K562 (cell line): Measurements from ENCODE around the gene PTPRR. TPM values are rescaled to one million over a fixed set of nuclear protein-coding genes. Genes with fewer than 3 reads are reported as not detected.
A peak's percentile ranks its signal among the peaks of the same experiment; 100 is the strongest.

Experiments
- CCNT2 ChIP-seq: IDR thresholded peaks from 2 replicates; pipeline ENCODE4 v1.6.1; 2011; ENCODE audit warnings: borderline replicate concordance, low read depth, mild to moderate bottlenecking, moderate library complexity, mixed read lengths, low read length; ENCODE audit not compliant: insufficient read length; ENCODE audit errors: extremely low read depth
- CEBPB ChIP-seq: fragments of 450-650 bp; IDR thresholded peaks from 2 replicates; pipeline ENCODE4 v1.6.1; 2016; ENCODE audit warnings: missing genetic modification characterization, missing compliant biosample characterization
- CTBP1 ChIP-seq: fragments of 450-650 bp; IDR thresholded peaks from 2 replicates; pipeline ENCODE4 v1.6.1; 2016; ENCODE audit warnings: borderline replicate concordance
- CXXC5 ChIP-seq: fragments of 250-450 bp; sonication (Bioruptor Pico); IDR thresholded peaks from 2 replicates; pipeline ENCODE4 v1.8.0; 2022; ENCODE audit warnings: inconsistent platforms, mild to moderate bottlenecking, moderate library complexity
- ELF1 ChIP-seq: fragments of 200-800 bp; sonication (Bioruptor generic); IDR thresholded peaks from 2 replicates; pipeline ENCODE4 v1.6.1; 2016; ENCODE audit warnings: missing genetic modification characterization, missing compliant biosample characterization
- ELF2 ChIP-seq: fragments of 250-450 bp; sonication (Bioruptor Pico); IDR thresholded peaks from 2 replicates; pipeline ENCODE4 v1.5.0; 2021; ENCODE audit warnings: mild to moderate bottlenecking
- FOXA3 ChIP-seq, 2 experiments: fragments of 450-650 bp in 1 of 2; sonication (generic) in 1 of 2; formaldehyde crosslinking; IDR thresholded peaks in 1 of 2; conservative IDR thresholded peaks in 1 of 2; 2 replicates each; pipeline versions ENCODE4 v1.4.0 to v1.8.0; 2020 to 2022; ENCODE audit warnings: mild to moderate bottlenecking in 2 of 2, missing genetic modification reagents in 1 of 2
- GATAD2B ChIP-seq: fragments of 450-650 bp; IDR thresholded peaks from 2 replicates; pipeline ENCODE4 v1.6.1; 2017; ENCODE audit warnings: mild to moderate bottlenecking, borderline replicate concordance
- HMGN3 ChIP-seq: IDR thresholded peaks from 2 replicates; pipeline ENCODE4 v1.6.1; 2011; ENCODE audit warnings: borderline replicate concordance, low read depth, mild to moderate bottlenecking, mixed read lengths, low read length; ENCODE audit not compliant: insufficient read length; ENCODE audit errors: extremely low read depth
- MYC ChIP-seq, 2 experiments: fragments of 250-450 bp in 1 of 2; sonication (Bioruptor Pico) in 1 of 2; IDR thresholded peaks; 2 replicates each; pipeline versions ENCODE4 v1.5.1 to v1.6.1; 2012 to 2021; ENCODE audit warnings: low read depth in 2 of 2, borderline replicate concordance in 1 of 2, improper control_type of control experiment in 1 of 2, low read length in 1 of 2, mild to moderate bottlenecking in 1 of 2, moderate library complexity in 1 of 2
- PHF8 ChIP-seq: fragments of 200-600 bp; sonication (generic); IDR thresholded peaks from 2 replicates; pipeline ENCODE4 v1.6.1; 2012; ENCODE audit warnings: mixed run types, mild to moderate bottlenecking, inconsistent platforms, low read length, moderate library complexity, borderline replicate concordance
- PTRF ChIP-seq: fragments of 450-650 bp; IDR thresholded peaks from 2 replicates; pipeline ENCODE4 v1.6.1; 2016; ENCODE audit warnings: mild to moderate bottlenecking, missing genetic modification characterization, missing compliant biosample characterization
- SAFB ChIP-seq: fragments of 200-400 bp; formaldehyde crosslinking; IDR thresholded peaks from 2 replicates; pipeline ENCODE4 v1.6.1; 2017; ENCODE audit warnings: low read depth, low read length, borderline replicate concordance
- SMC3 ChIP-seq: conservative IDR thresholded peaks from 2 replicates; pipeline ENCODE4 v1.6.1; 2011; ENCODE audit warnings: low read depth, low read length, improper control_type of control experiment; ENCODE audit not compliant: insufficient read depth
- SPI1 ChIP-seq: IDR thresholded peaks from 2 replicates; pipeline ENCODE4 v1.6.1; 2011; ENCODE audit warnings: low read depth, low read length, control low read depth, borderline replicate concordance
- TCFL5 ChIP-seq: fragments of 250-450 bp; sonication (Bioruptor Pico); conservative IDR thresholded peaks from 2 replicates; pipeline ENCODE4 v1.6.1; 2021; ENCODE audit warnings: mild to moderate bottlenecking, moderate library complexity, matching md5 sums
- ZFX ChIP-seq: sonication (generic); formaldehyde crosslinking; IDR thresholded peaks from 2 replicates; pipeline ENCODE4 v1.8.0; 2022; ENCODE audit warnings: mild to moderate bottlenecking, missing genetic modification reagents, moderate library complexity
- polyA plus RNA-seq, 8 experiments: library from polyadenylated mRNA; depleted of rRNA in 4 of 8; stranded (reverse) in 5 of 8; unstranded in 3 of 8; fragments of >200 nt; fragmentation: Nextera tagmentation in 2 of 8; fragmentation: Illumina TruSeq in 1 of 8; extraction: Ambion mirVana in 2 of 8; extraction: Trizol in 1 of 8; gene quantifications; 2 replicates each; pipeline versions ENCODE4 v1.2.1 to v1.2.3, GENCODE V29; 2011 to 2014; ENCODE audit warnings: inconsistent platforms in 1 of 8, missing spikeins in 1 of 8
- total RNA-seq, 7 experiments: library from RNA; depleted of rRNA in 6 of 7; stranded (reverse); fragments of >200 nt in 6 of 7; fragmentation: Illumina TruSeq in 2 of 7; extraction: Trizol in 2 of 7; gene quantifications; 2 replicates each; pipeline versions ENCODE4 v1.2.1 to v1.2.3, GENCODE V29; 2011 to 2021; ENCODE audit warnings: low replicate concordance in 1 of 7
- TF ChIP-seq, protein P1 (sequence below), 2 experiments: IDR thresholded peaks; 2 replicates each; pipeline ENCODE4 v1.6.1; 2011; ENCODE audit warnings: borderline replicate concordance in 1 of 2, control low read depth in 1 of 2, low read depth in 1 of 2, low read length in 1 of 2, mild to moderate bottlenecking in 1 of 2, mixed read lengths in 1 of 2, moderate library complexity in 1 of 2; ENCODE audit not compliant: insufficient read depth in 1 of 2, insufficient read length in 1 of 2, poor library complexity in 1 of 2, severe bottlenecking in 1 of 2; ENCODE audit errors: extremely low read depth in 1 of 2
- TF ChIP-seq, protein P2 (sequence below): fragments of 450-650 bp; IDR thresholded peaks from 2 replicates; pipeline ENCODE4 v1.6.1; 2016; ENCODE audit warnings: borderline replicate concordance
- TF ChIP-seq, protein P3 (sequence below), 2 experiments: IDR thresholded peaks; 2 replicates each; pipeline ENCODE4 v1.6.1; 2012; ENCODE audit warnings: improper control_type of control experiment in 2 of 2, low read depth in 2 of 2, low read length in 2 of 2, borderline replicate concordance in 1 of 2

The PTPRR gene
- total and polyA plus RNA-seq, 9 of the 15 experiments (the other 6 are each of a cell fraction or from before 2014, with no cell fraction given), result 6.6 to 41.7 (median 12.3) TPM

DNA sequence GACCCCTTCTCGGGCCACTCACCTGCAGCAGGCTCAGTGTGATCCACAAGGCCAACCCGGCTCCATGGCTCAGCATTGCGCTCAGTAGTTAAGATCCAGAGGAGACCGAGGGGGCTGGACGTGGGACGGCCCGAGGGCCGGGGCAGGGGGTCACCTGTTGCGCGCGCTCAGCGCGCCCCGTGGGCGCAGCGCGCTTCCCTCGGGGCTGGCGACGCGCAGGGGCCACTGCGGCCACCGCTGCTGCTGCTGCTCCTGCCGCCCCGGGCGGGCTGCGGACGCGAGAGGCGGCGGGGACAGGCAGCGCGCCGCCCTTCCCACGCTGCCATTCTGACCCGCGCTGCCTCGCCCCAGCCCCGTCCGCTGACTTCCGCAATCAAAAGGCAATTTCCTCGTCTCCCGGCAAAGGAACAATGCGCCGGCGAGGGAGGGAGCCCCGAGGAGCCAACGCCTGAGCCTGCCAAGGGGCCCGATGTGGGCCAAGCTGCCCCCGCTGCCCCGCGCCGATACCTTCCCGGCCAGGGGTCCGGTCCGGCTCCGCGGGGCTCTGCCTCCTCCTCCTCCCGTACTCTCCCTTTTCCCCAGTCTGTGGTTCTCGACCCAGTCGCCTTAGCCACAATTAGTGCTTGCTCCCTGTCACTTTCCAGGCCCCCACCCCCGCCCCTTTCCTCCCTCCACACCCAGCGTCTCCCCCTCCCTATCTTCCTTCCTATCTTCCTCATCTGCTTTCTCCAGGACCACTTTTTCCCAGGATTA is 310.6 kb downstream of the PTPRR start (continued):
- TF ChIP-seq CEBPB (tag) (no peak), CCNT2 (peak; percentile 70), PHF8 (peak; percentile 31; the same call in 1 of the 2 replicates), ELF2 (CRISPR knock-in tag) (0 out of 2 replicates have a peak, but pooled peaks have one; percentile 55), PTRF (tag) (no peak), TCFL5 (CRISPR knock-in tag) (no peak), FOXA3 (CRISPR knock-in tag; conservative IDR thresholded peaks at IDR 0.05 in 1 of 2, IDR thresholded peaks at IDR 0.05 in 1 of 2) (no peak), ZFX (CRISPR knock-in tag) (peak; percentile 42), CTBP1 (peak; percentile 21; the same call in 1 of the 2 replicates), HMGN3 (peak; percentile 53), ELF1 (peak; percentile 60), SPI1 (peak; percentile 46; the same call in 1 of the 2 replicates), MYC (IDR thresholded peaks at IDR 0.05; ENCODE audit: low read depth, low read length) (0 out of 2 replicates have a peak, but pooled peaks have one; percentile 21), MYC (CRISPR knock-in tag; IDR thresholded peaks at IDR 0.05; ENCODE audit: borderline replicate concordance, low read depth) (no peak), CXXC5 (CRISPR knock-in tag) (peak; percentile 69), SMC3 (no peak), GATAD2B (peak; percentile 63; the same call in 1 of the 2 replicates), SAFB (0 out of 2 replicates have a peak, but pooled peaks have one; percentile 41)
- TF ChIP-seq, protein P1, sequence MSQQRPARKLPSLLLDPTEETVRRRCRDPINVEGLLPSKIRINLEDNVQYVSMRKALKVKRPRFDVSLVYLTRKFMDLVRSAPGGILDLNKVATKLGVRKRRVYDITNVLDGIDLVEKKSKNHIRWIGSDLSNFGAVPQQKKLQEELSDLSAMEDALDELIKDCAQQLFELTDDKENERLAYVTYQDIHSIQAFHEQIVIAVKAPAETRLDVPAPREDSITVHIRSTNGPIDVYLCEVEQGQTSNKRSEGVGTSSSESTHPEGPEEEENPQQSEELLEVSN (IDR thresholded peaks at IDR 0.05; ENCODE audit: borderline replicate concordance in 1 of 2, extremely low read depth in 1 of 2, insufficient read depth in 1 of 2, insufficient read length in 1 of 2, low read depth in 1 of 2, low read length in 1 of 2, poor library complexity in 1 of 2, severe bottlenecking in 1 of 2), result peak; percentile 37 to 72
- TF ChIP-seq, protein P2, sequence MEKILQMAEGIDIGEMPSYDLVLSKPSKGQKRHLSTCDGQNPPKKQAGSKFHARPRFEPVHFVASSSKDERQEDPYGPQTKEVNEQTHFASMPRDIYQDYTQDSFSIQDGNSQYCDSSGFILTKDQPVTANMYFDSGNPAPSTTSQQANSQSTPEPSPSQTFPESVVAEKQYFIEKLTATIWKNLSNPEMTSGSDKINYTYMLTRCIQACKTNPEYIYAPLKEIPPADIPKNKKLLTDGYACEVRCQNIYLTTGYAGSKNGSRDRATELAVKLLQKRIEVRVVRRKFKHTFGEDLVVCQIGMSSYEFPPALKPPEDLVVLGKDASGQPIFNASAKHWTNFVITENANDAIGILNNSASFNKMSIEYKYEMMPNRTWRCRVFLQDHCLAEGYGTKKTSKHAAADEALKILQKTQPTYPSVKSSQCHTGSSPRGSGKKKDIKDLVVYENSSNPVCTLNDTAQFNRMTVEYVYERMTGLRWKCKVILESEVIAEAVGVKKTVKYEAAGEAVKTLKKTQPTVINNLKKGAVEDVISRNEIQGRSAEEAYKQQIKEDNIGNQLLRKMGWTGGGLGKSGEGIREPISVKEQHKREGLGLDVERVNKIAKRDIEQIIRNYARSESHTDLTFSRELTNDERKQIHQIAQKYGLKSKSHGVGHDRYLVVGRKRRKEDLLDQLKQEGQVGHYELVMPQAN, result no peak
- TF ChIP-seq, protein P3, sequence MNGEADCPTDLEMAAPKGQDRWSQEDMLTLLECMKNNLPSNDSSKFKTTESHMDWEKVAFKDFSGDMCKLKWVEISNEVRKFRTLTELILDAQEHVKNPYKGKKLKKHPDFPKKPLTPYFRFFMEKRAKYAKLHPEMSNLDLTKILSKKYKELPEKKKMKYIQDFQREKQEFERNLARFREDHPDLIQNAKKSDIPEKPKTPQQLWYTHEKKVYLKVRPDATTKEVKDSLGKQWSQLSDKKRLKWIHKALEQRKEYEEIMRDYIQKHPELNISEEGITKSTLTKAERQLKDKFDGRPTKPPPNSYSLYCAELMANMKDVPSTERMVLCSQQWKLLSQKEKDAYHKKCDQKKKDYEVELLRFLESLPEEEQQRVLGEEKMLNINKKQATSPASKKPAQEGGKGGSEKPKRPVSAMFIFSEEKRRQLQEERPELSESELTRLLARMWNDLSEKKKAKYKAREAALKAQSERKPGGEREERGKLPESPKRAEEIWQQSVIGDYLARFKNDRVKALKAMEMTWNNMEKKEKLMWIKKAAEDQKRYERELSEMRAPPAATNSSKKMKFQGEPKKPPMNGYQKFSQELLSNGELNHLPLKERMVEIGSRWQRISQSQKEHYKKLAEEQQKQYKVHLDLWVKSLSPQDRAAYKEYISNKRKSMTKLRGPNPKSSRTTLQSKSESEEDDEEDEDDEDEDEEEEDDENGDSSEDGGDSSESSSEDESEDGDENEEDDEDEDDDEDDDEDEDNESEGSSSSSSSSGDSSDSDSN (IDR thresholded peaks at IDR 0.05; ENCODE audit: borderline replicate concordance in 1 of 2, low read depth in 2 of 2, low read length in 2 of 2), result peak; percentile 34 to 67; a peak in 1 of 4 replicates
